ENCODE data around the gene STK32C.

The STK32C gene

DNA sequence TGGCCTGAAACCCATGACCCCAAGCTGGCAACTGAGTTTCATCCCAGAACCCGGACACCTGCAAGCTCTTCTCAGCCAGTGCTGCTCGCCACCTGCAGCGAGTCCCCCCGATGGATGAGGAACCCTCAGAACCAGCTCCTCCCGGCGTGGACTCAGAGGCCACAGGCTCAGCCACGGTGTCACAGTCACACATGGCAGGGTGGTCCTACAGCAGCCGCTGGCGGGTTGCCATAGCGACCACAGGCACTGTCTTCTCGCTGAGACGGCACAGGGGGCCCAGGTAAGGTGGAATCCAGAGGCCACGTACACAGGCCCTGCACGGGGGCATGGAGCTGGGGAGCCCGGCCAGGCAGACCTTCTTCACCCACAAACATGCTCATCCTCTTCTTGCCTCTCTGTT lies 67.6 kb downstream of the STK32C start:
- no peak for DNase-seq (ENCODE audit: low read depth)
- H3K4me3 ChIP-seq (ENCODE audit: low read depth, low read length) = no peak overlapping the region

DNA sequence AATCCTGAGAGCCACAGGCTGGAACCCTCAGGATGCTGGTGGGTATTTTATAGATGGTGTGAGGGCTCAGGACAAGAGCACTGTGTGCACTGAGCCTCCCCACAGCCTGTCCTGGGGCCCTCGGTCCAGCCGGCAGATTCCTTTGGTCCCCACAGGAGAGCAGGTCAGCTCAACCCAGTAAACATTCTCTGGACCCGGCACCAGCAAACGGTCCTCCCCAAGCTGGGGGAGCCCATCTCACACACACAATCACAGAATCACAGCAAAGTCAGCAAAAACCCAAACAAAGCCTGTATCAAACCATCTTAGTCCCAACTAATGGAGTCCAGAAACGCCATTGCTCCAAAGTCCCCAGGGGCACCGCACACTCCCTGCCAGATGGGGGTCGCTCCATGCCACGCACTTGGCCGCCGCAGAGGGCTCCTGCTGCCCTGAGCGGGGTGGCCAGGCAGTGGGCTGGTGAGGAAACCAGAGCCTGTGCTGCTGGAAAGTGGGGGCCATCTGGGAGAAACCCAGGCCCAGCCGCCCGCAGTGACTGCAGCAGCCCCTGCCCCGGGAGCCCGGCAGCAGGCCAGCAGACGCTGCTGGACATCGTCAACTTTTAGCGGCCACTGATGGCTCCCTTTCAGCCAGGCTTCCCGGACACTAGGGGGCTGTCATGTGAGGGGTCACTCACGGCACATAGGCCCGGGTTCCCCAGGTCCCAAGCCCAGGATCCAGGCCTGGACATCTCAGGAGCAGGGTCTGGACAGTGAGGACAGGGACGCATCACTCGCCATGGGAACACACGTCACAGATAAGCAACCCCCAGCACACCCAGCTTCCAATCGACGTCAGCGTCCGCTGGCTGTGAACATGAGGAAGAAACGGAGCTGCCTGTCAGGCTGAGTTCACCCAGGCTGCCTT lies 68.4 kb downstream of the STK32C start:
- H3K4me3 ChIP-seq (ENCODE audit: low read depth, low read length) = no peak overlapping the region
- DNase-seq (ENCODE audit: low read depth) = no peak

GRCh38 chr10:132238371-132239125 lies 69.2 kb downstream of the STK32C start:
- H3K4me3 ChIP-seq (ENCODE audit: low read depth, low read length) = no peak overlapping the region
- no peak for DNase-seq (ENCODE audit: low read depth)

DNA sequence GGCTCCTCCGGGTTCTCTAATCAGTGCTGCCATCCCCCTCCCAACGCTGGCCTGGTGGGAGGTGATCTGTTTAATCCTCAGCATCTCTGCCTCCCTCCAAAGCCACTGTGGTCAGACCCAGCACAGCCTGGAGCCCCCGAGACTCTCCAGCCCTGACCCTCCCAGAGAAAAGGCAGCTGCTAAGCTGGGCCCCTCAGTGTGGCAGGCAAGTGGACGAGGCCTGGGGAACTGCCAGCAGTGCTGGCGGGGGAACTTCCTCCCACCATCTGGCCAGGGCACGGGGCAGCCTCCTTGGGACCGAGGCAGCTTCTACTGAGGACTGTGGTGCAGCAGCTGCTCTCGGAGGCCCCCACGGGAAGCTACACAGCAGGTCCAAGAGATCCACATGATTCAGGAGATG lies 69.9 kb downstream of the STK32C start:
- DNase-seq (ENCODE audit: low read depth) = no peak
- no peak overlapping the region for H3K4me3 ChIP-seq (ENCODE audit: low read depth, low read length)

DNA sequence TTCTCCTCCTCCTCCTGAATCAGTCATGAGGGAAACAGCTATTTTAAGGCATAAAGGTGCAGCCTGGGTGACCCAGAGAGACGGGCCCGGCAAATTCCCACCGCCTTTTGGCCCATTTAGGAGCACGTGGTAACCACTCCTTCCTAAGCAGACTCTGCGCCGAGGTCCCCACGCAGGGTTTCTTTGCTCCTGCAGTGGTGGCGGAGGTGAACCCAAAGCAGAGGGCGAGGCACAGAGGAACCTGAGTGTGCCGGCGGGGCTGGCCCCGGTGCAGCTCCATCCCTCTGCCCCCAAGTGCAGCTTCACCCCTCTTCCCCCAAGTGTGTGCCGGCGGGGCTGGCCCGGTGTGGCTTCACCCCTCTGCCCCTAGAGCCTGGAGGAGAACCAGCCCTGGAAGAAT lies 70.4 kb downstream of the STK32C start:
- H3K4me3 ChIP-seq (ENCODE audit: low read depth, low read length) = no peak overlapping the region
- no peak for DNase-seq (ENCODE audit: low read depth)

GRCh38 chr10:132236881-132237280 lies 70.9 kb downstream of the STK32C start:
- DNase-seq (ENCODE audit: low read depth) = no peak

GRCh38 chr10:132236161-132236560 lies 71.6 kb downstream of the STK32C start:
- DNase-seq (ENCODE audit: low read depth) = no peak
- no peak overlapping the region for H3K4me3 ChIP-seq (ENCODE audit: low read depth, low read length)

More at GRCh38 chr10:132236881-132237280, 70.9 kb downstream of the STK32C start:
- H3K4me3 ChIP-seq (ENCODE audit: low read depth, low read length) = no peak overlapping the region

- no peak for DNase-seq (ENCODE audit: low read depth)
- no peak overlapping the region for H3K4me3 ChIP-seq (ENCODE audit: low read depth, low read length)
Measured at GRCh38 chr10:132234860-132235259, 72.9 kb downstream of the STK32C start.

GRCh38 chr10:132233501-132234085 lies 74.2 kb downstream of the STK32C start:
- H3K4me3 ChIP-seq (ENCODE audit: low read depth, low read length) = no peak overlapping the region
- no peak for DNase-seq (ENCODE audit: low read depth)

DNA sequence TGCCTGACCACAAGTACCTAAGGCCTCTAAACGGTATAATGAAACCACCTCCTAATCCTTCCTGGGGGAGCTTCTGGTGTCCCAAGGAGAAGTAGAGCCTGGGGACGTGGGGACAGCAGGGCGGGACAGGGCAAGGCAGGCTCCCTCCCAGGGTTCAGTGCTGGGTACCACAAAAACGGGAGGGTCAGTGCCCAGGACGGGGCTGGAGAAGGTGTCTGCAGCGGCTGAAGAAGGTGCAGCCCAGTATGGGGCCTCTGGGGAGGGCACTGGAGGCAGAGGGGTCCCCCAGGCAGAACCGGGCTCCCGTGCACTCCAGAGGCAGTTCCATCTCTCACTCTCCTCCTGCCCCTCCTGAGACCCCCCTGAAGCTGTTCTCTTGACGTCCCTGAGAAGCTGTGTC lies 74.8 kb downstream of the STK32C start:
- DNase-seq (ENCODE audit: low read depth) = no peak
- H3K4me3 ChIP-seq (ENCODE audit: low read depth, low read length) = no peak overlapping the region

DNA sequence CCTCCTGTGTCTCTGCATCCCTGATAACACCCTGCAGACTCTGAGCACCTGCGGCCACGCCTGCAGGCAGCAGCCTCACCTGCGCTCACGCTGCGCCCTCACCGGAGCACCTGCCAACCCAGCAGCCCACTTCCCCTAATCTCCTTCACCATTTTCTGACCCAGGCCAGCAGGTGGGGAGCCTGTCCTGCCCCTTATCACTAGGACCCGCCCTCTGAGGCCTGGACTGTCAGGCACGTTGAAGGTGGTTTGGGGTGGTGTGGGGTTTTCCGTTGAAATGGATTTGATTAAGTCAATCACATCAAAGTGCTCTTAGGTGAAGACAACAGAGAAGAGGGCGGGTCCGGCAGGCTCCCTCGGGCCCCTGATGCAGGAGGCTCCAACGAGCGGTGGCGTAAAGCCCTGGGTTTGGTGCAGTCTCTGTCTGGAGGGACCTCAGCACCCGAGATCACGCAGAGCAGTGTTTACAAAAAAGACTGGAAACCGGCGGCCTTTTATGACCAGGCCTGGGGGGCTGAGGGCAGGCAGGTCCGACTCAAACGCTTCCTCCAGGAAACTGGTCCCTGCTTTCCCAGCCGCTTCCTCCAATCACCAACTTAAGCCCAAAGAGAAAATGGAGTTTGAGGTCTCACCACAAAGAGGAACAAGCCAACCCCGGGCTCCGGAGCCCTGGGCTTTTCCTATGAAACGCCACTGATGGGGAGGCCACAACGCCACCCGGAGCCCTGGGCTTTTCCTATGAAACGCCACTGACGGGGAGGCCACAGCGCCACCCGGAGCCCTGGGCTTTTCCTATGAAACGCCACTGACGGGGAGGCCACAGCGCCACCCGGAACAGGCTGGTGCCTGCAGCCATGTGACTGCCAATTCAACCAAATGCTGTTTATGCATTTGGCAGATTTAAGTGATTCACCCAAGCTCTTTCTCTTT lies 75.5 kb downstream of the STK32C start:
- H3K4me3 ChIP-seq (ENCODE audit: low read depth, low read length) = no peak overlapping the region
- DNase-seq (ENCODE audit: low read depth) = no peak

GRCh38 chr10:132231656-132232022 lies 76.1 kb downstream of the STK32C start:
- H3K4me3 ChIP-seq (ENCODE audit: low read depth, low read length) = no peak overlapping the region
- no peak for DNase-seq (ENCODE audit: low read depth)

DNA sequence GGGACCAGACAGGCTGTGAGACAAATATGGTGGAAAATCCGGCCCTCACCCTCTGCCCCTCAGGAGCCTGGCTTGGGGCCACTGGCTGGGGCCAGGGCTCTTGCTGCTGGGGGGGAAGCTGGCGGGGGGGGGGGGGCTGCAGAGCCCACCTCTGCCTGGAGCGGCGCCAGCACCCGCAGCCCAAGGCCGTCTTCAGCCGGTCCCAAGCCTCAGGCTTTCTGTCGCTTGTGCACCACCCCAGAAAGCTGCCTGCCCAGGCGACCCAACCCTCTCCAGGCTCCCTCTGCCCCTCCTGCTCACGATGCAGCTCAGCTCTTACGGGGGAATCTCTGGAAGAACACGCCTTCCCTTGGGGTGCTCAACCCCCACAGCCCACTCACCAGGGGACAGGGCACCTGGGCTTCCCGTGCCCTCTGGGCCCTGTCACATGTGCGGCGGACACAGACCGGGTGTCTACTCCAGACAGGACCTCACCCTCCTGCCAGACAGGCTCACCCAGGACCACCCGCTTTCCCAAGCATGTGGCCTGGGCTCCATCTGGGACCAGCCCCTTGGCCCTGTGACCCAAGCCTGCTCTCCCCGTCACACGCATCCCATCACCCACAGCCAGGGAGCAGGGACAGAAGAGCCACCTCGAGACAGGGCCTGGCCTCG lies 77.1 kb downstream of the STK32C start:
- no peak overlapping the region for H3K4me3 ChIP-seq (ENCODE audit: low read depth, low read length)
- no peak for DNase-seq (ENCODE audit: low read depth)

- DNase-seq (ENCODE audit: low read depth) = no peak
- H3K4me3 ChIP-seq (ENCODE audit: low read depth, low read length) = no peak overlapping the region
Measured at GRCh38 chr10:132229834-132230556, 77.8 kb downstream of the STK32C start.

GRCh38 chr10:132229096-132229495 lies 78.7 kb downstream of the STK32C start:
- H3K4me3 ChIP-seq (ENCODE audit: low read depth, low read length) = no peak overlapping the region
- DNase-seq (ENCODE audit: low read depth) = no peak

DNA sequence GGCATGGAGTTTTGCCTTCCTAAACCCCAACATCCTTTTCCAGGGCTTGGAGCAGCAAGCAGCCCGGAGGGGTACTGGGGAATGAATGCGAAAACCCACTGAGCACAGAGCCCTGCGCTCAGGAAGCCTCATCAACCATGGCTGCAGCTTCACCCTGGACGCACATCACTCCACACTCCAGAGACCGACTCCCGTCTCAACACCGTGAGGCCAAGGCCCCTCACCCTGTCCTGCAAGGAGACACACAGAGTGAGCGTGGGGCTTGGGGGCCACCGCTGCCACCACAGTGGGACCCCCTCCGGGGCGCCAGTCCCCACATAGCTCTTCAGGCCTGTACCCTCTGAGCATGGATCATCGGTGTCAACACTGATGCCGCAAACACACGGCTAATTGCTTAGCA lies 79.1 kb downstream of the STK32C start:
- H3K4me3 ChIP-seq (ENCODE audit: low read depth, low read length) = no peak overlapping the region
- DNase-seq (ENCODE audit: low read depth) = no peak

DNA sequence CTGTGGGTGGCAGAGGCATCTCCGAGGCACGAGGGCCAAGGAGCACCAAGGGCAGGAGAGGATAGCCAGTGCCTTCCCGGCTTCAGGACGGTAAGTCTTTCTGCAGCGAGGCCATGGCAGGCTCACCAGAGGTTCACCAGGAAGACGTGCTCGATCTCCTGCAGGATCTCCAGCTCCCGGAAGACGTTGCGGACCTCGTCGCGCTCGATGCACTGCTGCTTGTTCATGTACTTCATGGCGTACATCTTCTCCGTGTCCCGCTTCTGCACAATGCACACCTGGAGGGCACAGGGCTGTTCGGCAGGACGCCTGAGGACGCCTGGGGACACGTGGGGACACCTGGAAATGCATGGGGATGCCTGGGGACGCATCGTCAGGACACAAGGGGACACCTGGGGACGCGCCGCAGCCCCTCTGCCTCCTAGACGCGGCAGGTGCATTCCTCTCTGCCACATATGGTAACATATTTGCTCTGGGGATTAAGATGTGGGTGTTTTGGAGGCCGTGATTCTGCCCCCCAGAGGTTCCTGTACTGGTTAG lies 79.8 kb downstream of the STK32C start:
- DNase-seq (ENCODE audit: low read depth) = no peak

More for the DNA sequence above, 79.8 kb downstream of the STK32C start:
- H3K4me3 ChIP-seq (ENCODE audit: low read depth, low read length) = no peak overlapping the region
